OCI-LY7 (cell line): Measurements from ENCODE around the gene GALNTL6. TPM values are rescaled to one million over a fixed set of nuclear protein-coding genes. Genes with fewer than 3 reads are reported as not detected.

Source experiments
- BruUV-seq: library from RNA; stranded (reverse); fragments of 400-500 nt; replicated peaks from 2 replicates; lab custom pipeline; 2021; lab: Mats Ljungman, UMichigan
- CTCF ChIA-PET: fragments of 300-600 bp; sonication (Branson Sonifier 250); formaldehyde crosslinking; loops from one replicate; lab custom pipeline; 2022; ENCODE audit warnings: antibody characterized with exemption; ENCODE audit not compliant: unreplicated experiment; lab: Charles Lee
- POLR2A ChIA-PET: fragments of 300-600 bp; sonication (Branson Sonifier 250); formaldehyde crosslinking; loops from one replicate; lab custom pipeline; 2022; ENCODE audit warnings: antibody characterized with exemption; lab: Charles Lee
- DNase-seq: peaks from one replicate; pipeline ENCODE4 v3.0.0-alpha.2; 2015; ENCODE audit warnings: low spot score
- H2AFZ ChIP-seq: fragments of 200-600 bp; sonication (generic), shearing (Covaris generic); 2 replicates; pipeline ENCODE4 v1.6.1; 2014; ENCODE audit warnings: mild to moderate bottlenecking, antibody characterized with exemption, low read length, moderate library complexity
- H3K27ac ChIP-seq: fragments of 200-600 bp; sonication (generic); 2 replicates; pipeline ENCODE4 v1.5.1; 2014; ENCODE audit warnings: mixed run types, low read depth, mild to moderate bottlenecking, moderate library complexity, low read length, inconsistent platforms; ENCODE audit not compliant: poor library complexity, severe bottlenecking
- H3K36me3 ChIP-seq: fragments of 200-600 bp; sonication (generic); 2 replicates; pipeline ENCODE4 v1.6.1; 2014; ENCODE audit warnings: mild to moderate bottlenecking, antibody characterized with exemption, low read length, moderate library complexity, mixed read lengths; ENCODE audit not compliant: insufficient read depth
- H3K4me1 ChIP-seq: fragments of 200-600 bp; sonication (generic); 2 replicates; pipeline ENCODE4 v1.5.1; 2014; ENCODE audit warnings: mild to moderate bottlenecking, low read length; ENCODE audit not compliant: insufficient read depth, poor library complexity, severe bottlenecking
- H3K4me2 ChIP-seq: fragments of 200-600 bp; sonication (generic); 2 replicates; pipeline ENCODE4 v1.6.1; 2014; ENCODE audit warnings: mild to moderate bottlenecking, low read length
- H3K4me3 ChIP-seq: fragments of 200-600 bp; sonication (generic); 2 replicates; pipeline ENCODE4 v1.5.1; 2014; ENCODE audit warnings: mild to moderate bottlenecking, low read depth, low read length; ENCODE audit not compliant: poor library complexity, severe bottlenecking
- H3K79me2 ChIP-seq: fragments of 200-600 bp; sonication (generic); 2 replicates; pipeline ENCODE4 v1.6.1; 2016; ENCODE audit warnings: low read depth, mild to moderate bottlenecking, low read length, moderate library complexity, mixed read lengths; ENCODE audit not compliant: insufficient read depth
- H3K9me2 ChIP-seq: fragments of 200-600 bp; sonication (generic); 2 replicates; pipeline ENCODE4 v1.6.1; 2016; ENCODE audit warnings: mild to moderate bottlenecking, low read length, mixed read lengths; ENCODE audit not compliant: insufficient read depth
- H3K9me3 ChIP-seq: fragments of 200-600 bp; sonication (generic); 2 replicates; pipeline ENCODE4 v1.6.1; 2014; ENCODE audit warnings: mild to moderate bottlenecking, mixed run types, low read length, mixed read lengths
- H4K20me1 ChIP-seq: fragments of 200-600 bp; sonication (generic); 2 replicates; pipeline ENCODE4 v1.6.1; 2014; ENCODE audit warnings: mild to moderate bottlenecking, antibody characterized with exemption, low read length, moderate library complexity, mixed read lengths; ENCODE audit not compliant: insufficient read depth
- CTCF ChIP-seq: fragments of 200-600 bp; sonication (generic); conservative IDR thresholded peaks from 2 replicates; pipeline ENCODE4 v1.5.1; 2014; ENCODE audit warnings: mild to moderate bottlenecking, antibody characterized with exemption, low read length, moderate library complexity, mixed read lengths
- EZH2phosphoT487 ChIP-seq: fragments of 200-600 bp; sonication (generic); IDR thresholded peaks from 2 replicates; pipeline ENCODE4 v1.6.1; 2018; ENCODE audit warnings: low read depth, borderline replicate concordance, mild to moderate bottlenecking, mixed run types, antibody characterized with exemption, low read length, moderate library complexity, mixed read lengths
- intact Hi-C: fragments of 100-400 bp; cut with micrococcal nuclease; formaldehyde crosslinking; loops from one replicate; pipeline ENCODE4 v1.10.0; 2022; ENCODE audit not compliant: unreplicated experiment
- total RNA-seq, 2 experiments: library from RNA; depleted of rRNA in 1 of 2; stranded (reverse); fragments of >200 nt in 1 of 2; shearing (Covaris generic) in 1 of 2; gene quantifications; 2 replicates each; pipeline ENCODE4 v1.2.3, GENCODE V29; 2014 to 2022

Gene GALNTL6
- total RNA-seq, 2 experiments from 2014 or later = not detected

- Histone ChIP-seq H3K9me2 (no peaks in the 10 kb centered on the region), H3K36me3 (no peaks in the 10 kb centered on the region), H3K4me3 (no peak overlapping the region), H3K9me3 (no peaks in the 10 kb centered on the region), H3K79me2 (no peaks in the 10 kb centered on the region), H2AFZ (no peak overlapping the region), H3K27ac (no peak overlapping the region), H4K20me1 (no peaks in the 10 kb centered on the region), H3K4me1 (no peaks in the 10 kb centered on the region), H3K4me2 (no peak overlapping the region)
- intact Hi-C loops = no loop called here
- no peak for TF ChIP-seq EZH2phosphoT487
- POLR2A ChIA-PET = no interaction called here
- BruUV-seq = no TSS peak
- no peak for DNase-seq
- CTCF ChIA-PET = no interaction called here
Observed at GRCh38 chr4:172035562-172035961, 222.4 kb downstream of the GALNTL6 start.

DNA sequence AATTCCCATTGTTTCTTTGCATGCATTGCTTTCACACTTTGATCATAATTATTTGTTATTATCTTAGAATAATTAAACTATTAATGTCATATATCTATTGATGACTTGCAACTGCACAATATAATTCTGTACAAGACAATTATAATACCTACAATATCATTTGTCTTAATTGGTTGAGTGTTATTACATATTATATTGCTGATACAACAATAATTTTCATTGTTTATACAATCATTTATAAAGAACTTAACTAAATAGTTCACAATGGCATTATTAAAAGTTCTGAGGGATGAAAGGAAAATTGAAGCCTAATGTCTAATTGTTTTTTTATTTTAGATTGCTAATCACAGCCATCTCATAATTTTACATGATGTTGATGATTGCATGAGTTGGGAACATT, 227.6 kb downstream of the GALNTL6 start:
- Histone ChIP-seq H3K36me3 (no peaks in the 10 kb centered on the region), H3K27ac (no peak overlapping the region), H3K9me3 (no peaks in the 10 kb centered on the region), H4K20me1 (no peaks in the 10 kb centered on the region; the same call in 1 of the 2 replicates), H3K4me2 (no peak overlapping the region), H3K9me2 (no peaks in the 10 kb centered on the region), H3K4me3 (no peak overlapping the region), H2AFZ (no peak overlapping the region), H3K4me1 (no peaks in the 10 kb centered on the region), H3K79me2 (no peaks in the 10 kb centered on the region)
- CTCF ChIA-PET = no interaction called here
- TF ChIP-seq EZH2phosphoT487 (no peak), CTCF (no peak)
- no peak for DNase-seq
- intact Hi-C loops = no loop called here
- POLR2A ChIA-PET = no interaction called here
- no TSS peak for BruUV-seq

GRCh38 chr4:172042714-172043114, 229.5 kb downstream of the GALNTL6 start:
- Histone ChIP-seq H3K9me2 (no peaks in the 10 kb centered on the region), H3K4me1 (no peaks in the 10 kb centered on the region), H3K9me3 (no peaks in the 10 kb centered on the region), H3K27ac (no peak overlapping the region), H3K4me3 (no peak overlapping the region), H2AFZ (no peak overlapping the region), H3K36me3 (no peaks in the 10 kb centered on the region), H3K4me2 (no peak overlapping the region), H3K79me2 (no peaks in the 10 kb centered on the region), H4K20me1 (no peaks in the 10 kb centered on the region; the same call in 1 of the 2 replicates)
- BruUV-seq = no TSS peak
- ChIA-PET POLR2A (interaction anchor here (0.8 kb wide), 1 partner anchor 10 kb away, joined by 4 read pairs; no protein-coding TSS in a partner anchor), CTCF (no interaction called here)
- intact Hi-C loops = no loop called here
- no peak for DNase-seq
- TF ChIP-seq EZH2phosphoT487 = no peak
- no peak for TF ChIP-seq CTCF
